Loucy (cell line): Measurements from ENCODE around the gene CGB8.

Experiments used
- H2AFZ ChIP-seq: fragments of 200-600 bp; sonication (generic); 2 replicates; pipeline ENCODE4 v1.6.0; 2016; ENCODE audit warnings: antibody characterized with exemption, mild to moderate bottlenecking, low read length, moderate library complexity
- H3F3A ChIP-seq: fragments of 200-600 bp; 2 replicates; pipeline ENCODE4 v1.6.0; 2016; ENCODE audit warnings: antibody characterized with exemption, low read depth, mild to moderate bottlenecking
- H3K27me3 ChIP-seq: fragments of 200-600 bp; sonication (generic); 2 replicates; pipeline ENCODE4 v1.6.1; 2014; ENCODE audit warnings: low read length, mild to moderate bottlenecking; ENCODE audit not compliant: insufficient read depth, poor library complexity, severe bottlenecking
- H3K36me3 ChIP-seq: fragments of 200-600 bp; sonication (generic); 2 replicates; pipeline ENCODE4 v1.6.1; 2016; ENCODE audit warnings: low read length; ENCODE audit not compliant: insufficient read depth
- H3K4me1 ChIP-seq: fragments of 200-600 bp; sonication (generic); 2 replicates; pipeline ENCODE4 v1.5.1; 2014; ENCODE audit warnings: low read length, mild to moderate bottlenecking; ENCODE audit not compliant: insufficient read depth, poor library complexity, severe bottlenecking
- H3K4me2 ChIP-seq: fragments of 200-600 bp; sonication (generic); 2 replicates; pipeline ENCODE4 v1.6.0; 2014; ENCODE audit warnings: antibody characterized with exemption, low read length, low read depth, mild to moderate bottlenecking; ENCODE audit not compliant: poor library complexity, severe bottlenecking
- H3K4me3 ChIP-seq: fragments of 200-600 bp; sonication (generic); 2 replicates; pipeline ENCODE4 v1.5.1; 2014; ENCODE audit warnings: low read length, mild to moderate bottlenecking, mixed read lengths; ENCODE audit not compliant: poor library complexity, severe bottlenecking
- H3K79me2 ChIP-seq: fragments of 200-600 bp; sonication (generic); 2 replicates; pipeline ENCODE4 v1.6.1; 2014; ENCODE audit warnings: low read length; ENCODE audit not compliant: insufficient read depth
- H3K9ac ChIP-seq: fragments of 200-600 bp; sonication (generic); 2 replicates; pipeline ENCODE4 v1.6.0; 2014; ENCODE audit warnings: mild to moderate bottlenecking, low read depth, low read length, moderate library complexity; ENCODE audit not compliant: poor library complexity, severe bottlenecking
- H3K9me2 ChIP-seq: fragments of 200-600 bp; sonication (generic); replicated peaks from 2 replicates; pipeline ENCODE4 v1.6.1; 2016; ENCODE audit warnings: low read depth, low read length, mixed read lengths
- H3K9me3 ChIP-seq: fragments of 200-600 bp; sonication (generic); 2 replicates; pipeline ENCODE4 v1.6.1; 2014; ENCODE audit warnings: mild to moderate bottlenecking, antibody characterized with exemption, low read length, low read depth; ENCODE audit not compliant: insufficient read depth
- H4K20me1 ChIP-seq: fragments of 200-600 bp; sonication (generic); 2 replicates; pipeline ENCODE4 v1.6.0; 2014; ENCODE audit warnings: antibody characterized with exemption, low read length, mild to moderate bottlenecking; ENCODE audit not compliant: insufficient read depth, poor library complexity, severe bottlenecking
- CTCF ChIP-seq: fragments of 200-600 bp; sonication (generic); conservative IDR thresholded peaks from 2 replicates; pipeline ENCODE4 v1.5.1; 2014; ENCODE audit warnings: mild to moderate bottlenecking, antibody characterized with exemption, low read length
- EZH2phosphoT487 ChIP-seq: fragments of 200-600 bp; IDR thresholded peaks from 2 replicates; pipeline ENCODE4 v1.6.1; 2018; ENCODE audit warnings: antibody characterized with exemption, mild to moderate bottlenecking, moderate library complexity, borderline replicate concordance

The CGB8 gene

GRCh38 chr19:49014870-49015255 is 34.0 kb downstream of the CGB8 start:
- H3K9ac ChIP-seq, result no peak overlapping the region

DNA sequence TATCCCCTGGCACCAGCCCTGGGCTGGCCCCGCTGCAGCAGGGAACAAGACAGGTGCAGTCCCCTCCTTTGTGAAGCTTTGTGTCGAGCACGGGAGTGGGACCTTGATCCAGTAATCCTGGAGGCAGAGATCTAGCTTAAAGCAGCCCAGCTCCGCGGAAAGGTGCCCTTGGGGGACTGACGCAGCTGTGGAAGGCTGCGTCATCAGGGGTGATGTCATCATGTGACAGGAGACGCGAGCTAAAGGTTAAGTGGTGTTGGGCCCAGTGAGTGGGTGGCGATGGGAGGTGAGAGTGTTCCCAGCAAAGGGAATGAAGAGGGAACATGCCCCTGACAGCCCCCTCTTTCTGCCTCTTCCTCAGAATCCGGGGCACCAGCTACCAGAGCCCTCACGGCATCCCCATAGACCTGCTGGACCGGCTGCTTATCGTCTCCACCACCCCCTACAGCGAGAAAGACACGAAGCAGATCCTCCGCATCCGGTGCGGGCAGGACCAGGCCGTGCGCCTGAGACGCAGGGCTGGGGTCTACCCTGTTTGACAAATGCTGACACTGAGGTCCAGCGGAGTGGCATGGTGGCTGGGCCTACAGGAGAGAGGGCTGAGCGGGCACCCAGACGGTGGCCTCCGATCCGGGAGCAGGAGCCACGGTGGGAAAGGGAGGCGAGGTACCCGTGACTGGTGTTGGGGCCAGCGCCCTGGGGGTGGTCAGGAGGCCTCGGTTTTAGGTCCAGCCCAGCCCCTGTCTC is 34.6 kb downstream of the CGB8 start:
- peaks cover 51% of the 10 kb centered on the region; the same call in 1 of the 2 replicates for H3K36me3 ChIP-seq

More at GRCh38 chr19:49014870-49015255, 34.0 kb downstream of the CGB8 start:
- Histone ChIP-seq H3K4me3 (no peak overlapping the region), H2AFZ (no peak overlapping the region), H3K9me2 (no peaks in the 10 kb centered on the region), H3F3A (no peaks in the 10 kb centered on the region), H3K9me3 (no peaks in the 10 kb centered on the region), H3K27me3 (no peaks in the 10 kb centered on the region), H3K4me2 (no peak overlapping the region), H3K4me1 (no peaks in the 10 kb centered on the region), H3K36me3 (peaks cover 48% of the 10 kb centered on the region; the same call in 1 of the 2 replicates), H3K79me2 (no peaks in the 10 kb centered on the region), H4K20me1 (no peaks in the 10 kb centered on the region)
- TF ChIP-seq EZH2phosphoT487 (no peak), CTCF (no peak)

GRCh38 chr19:49011194-49011593 is 37.7 kb downstream of the CGB8 start:
- TF ChIP-seq CTCF, result no peak
- no peak for TF ChIP-seq EZH2phosphoT487
- no peaks in the 10 kb centered on the region for H3K9me3 ChIP-seq
- H3K79me2 ChIP-seq, result no peaks in the 10 kb centered on the region

More for the DNA sequence above, 34.6 kb downstream of the CGB8 start:
- H4K20me1 ChIP-seq, result no peaks in the 10 kb centered on the region
- H3F3A ChIP-seq, result no peaks in the 10 kb centered on the region
- no peak overlapping the region for H3K4me2 ChIP-seq
- no peak overlapping the region for H3K9ac ChIP-seq
- TF ChIP-seq CTCF, result no peak
- no peak for TF ChIP-seq EZH2phosphoT487
- H3K27me3 ChIP-seq, result no peaks in the 10 kb centered on the region
- no peaks in the 10 kb centered on the region for H3K4me1 ChIP-seq
- H3K4me3 ChIP-seq, result no peak overlapping the region
- no peaks in the 10 kb centered on the region for H3K9me2 ChIP-seq
- no peaks in the 10 kb centered on the region for H3K79me2 ChIP-seq
- H2AFZ ChIP-seq, result no peak overlapping the region
- H3K9me3 ChIP-seq, result no peaks in the 10 kb centered on the region

More at GRCh38 chr19:49011194-49011593, 37.7 kb downstream of the CGB8 start:
- H3K9ac ChIP-seq, result no peak overlapping the region
- H3K27me3 ChIP-seq, result no peaks in the 10 kb centered on the region
- H3K9me2 ChIP-seq, result no peaks in the 10 kb centered on the region
- no peak overlapping the region for H3K4me2 ChIP-seq
- no peaks in the 10 kb centered on the region for H3F3A ChIP-seq
- H3K4me3 ChIP-seq, result no peak overlapping the region
- H3K36me3 ChIP-seq, result peaks cover 65% of the 10 kb centered on the region; the same call in 1 of the 2 replicates
- no peaks in the 10 kb centered on the region for H3K4me1 ChIP-seq
- H2AFZ ChIP-seq, result no peak overlapping the region
- no peaks in the 10 kb centered on the region for H4K20me1 ChIP-seq
